Measurements from ENCODE around the gene GATAD2A. TPM values are rescaled to one million over a fixed set of nuclear protein-coding genes. Genes with fewer than 3 reads are reported as not detected.

Gene GATAD2A
- polyA plus RNA-seq, 1 experiment = 24.2 TPM

DNA sequence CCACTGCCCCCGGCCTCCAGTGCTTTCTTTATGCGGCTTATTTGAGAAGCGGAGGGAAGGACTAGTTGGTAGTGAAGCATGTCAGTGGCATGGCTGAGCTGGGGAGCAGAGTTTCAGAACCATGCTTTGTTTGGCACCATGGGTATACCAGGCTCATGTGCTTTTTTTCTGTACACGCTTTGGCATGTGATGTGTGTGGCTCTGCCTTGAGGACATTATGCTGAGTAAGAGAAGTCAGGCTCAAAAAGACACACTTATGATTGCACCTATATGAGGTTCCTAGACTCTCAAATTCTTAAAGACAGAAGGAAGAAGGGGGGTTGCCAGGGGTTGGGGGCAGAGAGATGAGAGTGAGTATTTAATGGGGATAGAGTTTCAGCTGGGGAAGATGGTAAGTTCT is 21.3 kb downstream of the GATAD2A start:
- ChIA-PET POLR2A (no interaction called here), CTCF (interaction anchor here (1.2 to 1.6 kb wide), 2 partner anchors 10 to 20 kb away, joined by 4 to 6 read pairs; partner anchors contain the start of gene GATAD2A)
- TF ChIP-seq, protein P1, sequence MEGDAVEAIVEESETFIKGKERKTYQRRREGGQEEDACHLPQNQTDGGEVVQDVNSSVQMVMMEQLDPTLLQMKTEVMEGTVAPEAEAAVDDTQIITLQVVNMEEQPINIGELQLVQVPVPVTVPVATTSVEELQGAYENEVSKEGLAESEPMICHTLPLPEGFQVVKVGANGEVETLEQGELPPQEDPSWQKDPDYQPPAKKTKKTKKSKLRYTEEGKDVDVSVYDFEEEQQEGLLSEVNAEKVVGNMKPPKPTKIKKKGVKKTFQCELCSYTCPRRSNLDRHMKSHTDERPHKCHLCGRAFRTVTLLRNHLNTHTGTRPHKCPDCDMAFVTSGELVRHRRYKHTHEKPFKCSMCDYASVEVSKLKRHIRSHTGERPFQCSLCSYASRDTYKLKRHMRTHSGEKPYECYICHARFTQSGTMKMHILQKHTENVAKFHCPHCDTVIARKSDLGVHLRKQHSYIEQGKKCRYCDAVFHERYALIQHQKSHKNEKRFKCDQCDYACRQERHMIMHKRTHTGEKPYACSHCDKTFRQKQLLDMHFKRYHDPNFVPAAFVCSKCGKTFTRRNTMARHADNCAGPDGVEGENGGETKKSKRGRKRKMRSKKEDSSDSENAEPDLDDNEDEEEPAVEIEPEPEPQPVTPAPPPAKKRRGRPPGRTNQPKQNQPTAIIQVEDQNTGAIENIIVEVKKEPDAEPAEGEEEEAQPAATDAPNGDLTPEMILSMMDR (IDR thresholded peaks at IDR 0.05; ENCODE audit: insufficient read depth, low read depth, low read length) = no peak

DNA sequence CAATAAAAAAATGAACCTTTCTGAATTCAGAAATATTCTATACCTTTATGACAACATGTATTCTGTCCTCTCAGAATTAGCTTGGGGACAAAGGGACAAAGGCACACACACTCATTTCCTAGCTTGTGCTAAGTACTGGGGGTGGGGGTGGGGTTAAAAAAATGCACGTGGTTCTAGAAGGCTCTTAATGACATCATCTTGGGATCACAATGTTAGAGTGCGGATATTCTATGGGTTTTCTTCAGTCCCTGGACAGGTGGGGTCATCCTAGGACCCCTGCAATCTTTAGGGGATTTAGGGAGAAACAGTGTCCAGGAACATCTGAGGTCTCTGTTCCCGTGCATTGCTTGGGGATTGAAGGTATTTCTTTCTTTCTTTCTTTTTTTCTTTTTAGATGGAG is 21.8 kb downstream of the GATAD2A start:
- Histone ChIP-seq H3K27me3 (ENCODE audit: control insufficient read depth, insufficient read depth, low read length) (no peaks in the 10 kb centered on the region), H3K36me3 (ENCODE audit: control insufficient read depth, insufficient read depth, low read length) (no peaks in the 10 kb centered on the region), H3K4me3 (ENCODE audit: low read depth, low read length) (no peak overlapping the region)
- ChIA-PET POLR2A (no interaction called here), CTCF (interaction anchor here (0.6 to 1.2 kb wide), 2 partner anchors 10 to 20 kb away, joined by 3 to 4 read pairs; no protein-coding TSS in a partner anchor)
- TF ChIP-seq, protein P1 (IDR thresholded peaks at IDR 0.05; ENCODE audit: insufficient read depth, low read depth, low read length) = no peak
- DNase-seq (ENCODE audit: low read depth) = no peak

More for the DNA sequence above, 21.3 kb downstream of the GATAD2A start:
- no peak for DNase-seq (ENCODE audit: low read depth)
- H3K27me3 ChIP-seq (ENCODE audit: control insufficient read depth, insufficient read depth, low read length) = no peaks in the 10 kb centered on the region
- H3K4me3 ChIP-seq (ENCODE audit: low read depth, low read length) = no peak overlapping the region
- H3K36me3 ChIP-seq (ENCODE audit: control insufficient read depth, insufficient read depth, low read length) = no peaks in the 10 kb centered on the region

DNA sequence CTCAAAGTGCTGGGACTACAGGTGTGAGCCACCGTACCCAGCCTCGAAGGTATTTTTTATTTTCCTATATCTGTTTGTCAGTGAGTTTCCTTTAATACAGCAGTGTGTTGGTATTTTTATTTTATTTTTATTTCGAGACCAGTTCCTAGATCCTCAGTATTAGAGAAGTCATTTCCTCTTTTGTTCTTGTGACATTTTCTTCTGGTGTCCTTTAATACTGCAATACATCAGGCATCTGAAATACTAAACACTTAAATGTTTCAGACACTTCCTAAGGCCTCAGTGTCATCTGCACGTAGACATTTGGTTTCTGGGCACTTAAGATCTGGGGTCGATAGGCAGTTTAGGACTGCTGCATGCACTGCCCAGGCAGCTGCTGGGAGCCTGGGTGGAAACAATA is 22.5 kb downstream of the GATAD2A start:
- H3K4me3 ChIP-seq (ENCODE audit: low read depth, low read length) = no peak overlapping the region
- ChIA-PET POLR2A (no interaction called here), CTCF (interaction anchor here (1.2 kb wide), 1 partner anchor 9 kb away, joined by 4 read pairs; no protein-coding TSS in a partner anchor)
- H3K27me3 ChIP-seq (ENCODE audit: control insufficient read depth, insufficient read depth, low read length) = no peaks in the 10 kb centered on the region
- H3K36me3 ChIP-seq (ENCODE audit: control insufficient read depth, insufficient read depth, low read length) = no peaks in the 10 kb centered on the region
- TF ChIP-seq, protein P1 (IDR thresholded peaks at IDR 0.05; ENCODE audit: insufficient read depth, low read depth, low read length) = no peak
- DNase-seq (ENCODE audit: low read depth) = no peak

DNA sequence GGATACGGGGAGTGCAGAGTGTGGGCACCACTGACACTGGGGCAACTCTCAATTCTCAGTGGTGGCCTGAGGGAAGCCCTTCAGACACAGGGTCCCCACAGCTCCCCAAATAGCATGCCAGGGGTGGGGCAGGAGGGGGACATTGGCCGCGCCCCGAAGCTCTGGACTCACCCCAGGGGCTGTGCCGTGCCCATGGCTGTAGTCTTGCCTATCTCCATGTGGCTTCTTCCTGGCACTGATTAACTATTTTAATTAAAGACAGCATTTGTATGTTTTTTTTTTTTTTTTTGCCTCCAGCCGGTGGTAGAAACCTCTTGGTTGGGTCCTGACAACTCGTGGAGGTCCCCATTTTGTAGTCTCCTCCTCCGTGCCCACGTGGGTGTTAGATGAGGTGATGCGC is 23.3 kb downstream of the GATAD2A start:
- ChIA-PET CTCF (interaction anchor here (1.0 kb wide), 1 partner anchor 18 kb away, joined by 3 read pairs; no protein-coding TSS in a partner anchor), POLR2A (no interaction called here)
- TF ChIP-seq, protein P1 (IDR thresholded peaks at IDR 0.05; ENCODE audit: insufficient read depth, low read depth, low read length) = no peak
- no peak overlapping the region for H3K4me3 ChIP-seq (ENCODE audit: low read depth, low read length)
- no peaks in the 10 kb centered on the region; the same call in 1 of the 2 replicates for H3K36me3 ChIP-seq (ENCODE audit: control insufficient read depth, insufficient read depth, low read length)
- H3K27me3 ChIP-seq (ENCODE audit: control insufficient read depth, insufficient read depth, low read length) = no peaks in the 10 kb centered on the region
- DNase-seq (ENCODE audit: low read depth) = no peak

DNA sequence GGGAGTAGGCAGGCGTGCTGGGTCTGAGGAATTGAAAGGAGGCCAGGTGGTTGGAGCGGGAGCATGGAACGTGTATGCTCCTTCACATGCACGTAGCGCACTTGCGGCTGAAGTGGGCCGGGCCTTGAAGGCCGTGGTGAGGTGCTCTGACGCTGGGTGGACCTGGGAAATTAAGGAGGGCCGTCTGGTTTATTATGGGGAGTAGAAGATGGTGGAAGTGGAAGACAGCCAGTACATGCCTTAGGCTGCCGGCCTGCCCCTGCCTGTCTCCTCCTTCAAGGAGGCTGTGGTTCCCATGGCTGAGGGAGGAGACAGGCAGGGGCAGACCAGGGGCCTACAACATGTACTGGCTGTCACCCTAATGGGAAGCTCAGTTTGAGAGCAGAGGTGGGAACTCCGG is 23.9 kb downstream of the GATAD2A start:
- Histone ChIP-seq H3K27me3 (ENCODE audit: control insufficient read depth, insufficient read depth, low read length) (no peaks in the 10 kb centered on the region), H3K4me3 (ENCODE audit: low read depth, low read length) (no peak overlapping the region), H3K36me3 (ENCODE audit: control insufficient read depth, insufficient read depth, low read length) (no peaks in the 10 kb centered on the region; the same call in 1 of the 2 replicates)
- CTCF ChIA-PET = no interaction called here
- POLR2A ChIA-PET = no interaction called here
- no peak for DNase-seq (ENCODE audit: low read depth)
- TF ChIP-seq, protein P1 (IDR thresholded peaks at IDR 0.05; ENCODE audit: insufficient read depth, low read depth, low read length) = no peak
